Measurements from ENCODE around the gene ZNF154.

ZNF154 gene

GRCh38 chr19:57682226-57682766 is 26.7 kb downstream of the ZNF154 start:
- no peak overlapping the region for H3K27ac ChIP-seq
- DNase-seq (ENCODE audit: low read depth, low spot score): no peak

- no peak for DNase-seq (ENCODE audit: low read depth, low spot score)
These were observed 33.1 kb downstream of the ZNF154 start for GRCh38 chr19:57675881-57676280.

GRCh38 chr19:57672466-57672865 is 36.5 kb downstream of the ZNF154 start:
- no peak overlapping the region for H3K27ac ChIP-seq
- no peak for DNase-seq (ENCODE audit: low read depth, low spot score)

More at GRCh38 chr19:57675881-57676280, 33.1 kb downstream of the ZNF154 start:
- H3K27ac ChIP-seq: no peak overlapping the region

GRCh38 chr19:57671124-57671895 is 37.7 kb downstream of the ZNF154 start:
- no peak for DNase-seq (ENCODE audit: low read depth, low spot score)
- no peak overlapping the region for H3K27ac ChIP-seq

GRCh38 chr19:57668635-57669034 is 40.4 kb downstream of the ZNF154 start, which contains the start of gene ZSCAN4:
Gene ZSCAN4, plus strand, starts transcription at chr19:57668935. Its CDS starts 7,211 bp downstream, at chr19:57676146.
- H3K27ac ChIP-seq: no peak within 1 kb of the TSS
- no peak for DNase-seq (ENCODE audit: low read depth, low spot score)

GRCh38 chr19:57667228-57667627 is 41.8 kb downstream of the ZNF154 start:
- no peak for DNase-seq (ENCODE audit: low read depth, low spot score)
- no peak overlapping the region for H3K27ac ChIP-seq

- no peak for DNase-seq (ENCODE audit: low read depth, low spot score)
- H3K27ac ChIP-seq: no peak overlapping the region
These were observed 43.7 kb downstream of the ZNF154 start for GRCh38 chr19:57665261-57665806.

- DNase-seq (ENCODE audit: low read depth, low spot score): no peak
These were observed 44.5 kb downstream of the ZNF154 start for GRCh38 chr19:57664269-57665127.

GRCh38 chr19:57656346-57656745 is 52.7 kb downstream of the ZNF154 start:
- no peak overlapping the region for H3K27ac ChIP-seq
- DNase-seq (ENCODE audit: low read depth, low spot score): no peak

More at GRCh38 chr19:57664269-57665127, 44.5 kb downstream of the ZNF154 start:
- H3K27ac ChIP-seq: no peak overlapping the region

- no peak for DNase-seq (ENCODE audit: low read depth, low spot score)
- no peak overlapping the region for H3K27ac ChIP-seq
These were observed 53.6 kb downstream of the ZNF154 start for GRCh38 chr19:57655443-57655842.

- DNase-seq (ENCODE audit: low read depth, low spot score): no peak
- H3K27ac ChIP-seq: no peak overlapping the region
These were observed 55.3 kb downstream of the ZNF154 start for GRCh38 chr19:57653689-57654088.

- DNase-seq (ENCODE audit: low read depth, low spot score): no peak
- peak overlapping the region; percentile 55 for H3K27ac ChIP-seq
These were observed 57.4 kb downstream of the ZNF154 start for GRCh38 chr19:57651654-57651996.

GRCh38 chr19:57648331-57649003 is 60.5 kb downstream of the ZNF154 start:
- DNase-seq (ENCODE audit: low read depth, low spot score): no peak
- no peak overlapping the region for H3K27ac ChIP-seq
